Measurements from ENCODE around the gene LINGO4.
"Not testable (repeated sequence)": the region's sequence is repeated elsewhere in the genome, so short reads cannot be mapped to it uniquely, and the experiment has no call there.

The LINGO4 gene

GRCh38 chr1:151799179-151800022 is 5.8 kb downstream of the LINGO4 start:
- DNase-seq (ENCODE audit: insufficient read length): no peak
- FAIRE-seq: peak; percentile 24
- TF ChIP-seq POLR2AphosphoS5 (IDR thresholded peaks at IDR 0.05; ENCODE audit: low read depth, low read length) (no peak), TAF1 (IDR thresholded peaks at IDR 0.05; ENCODE audit: borderline replicate concordance, low read depth, low read length) (no peak), POLR2A (IDR thresholded peaks at IDR 0.05; ENCODE audit: low read depth, low read length) (no peak)

GRCh38 chr1:151798571-151798970 is 6.6 kb downstream of the LINGO4 start:
- FAIRE-seq: no peak
- TF ChIP-seq POLR2A (IDR thresholded peaks at IDR 0.05; ENCODE audit: low read depth, low read length) (no peak), TAF1 (IDR thresholded peaks at IDR 0.05; ENCODE audit: borderline replicate concordance, low read depth, low read length) (no peak), POLR2AphosphoS5 (IDR thresholded peaks at IDR 0.05; ENCODE audit: low read depth, low read length) (no peak)
- DNase-seq (ENCODE audit: insufficient read length): no peak

DNA sequence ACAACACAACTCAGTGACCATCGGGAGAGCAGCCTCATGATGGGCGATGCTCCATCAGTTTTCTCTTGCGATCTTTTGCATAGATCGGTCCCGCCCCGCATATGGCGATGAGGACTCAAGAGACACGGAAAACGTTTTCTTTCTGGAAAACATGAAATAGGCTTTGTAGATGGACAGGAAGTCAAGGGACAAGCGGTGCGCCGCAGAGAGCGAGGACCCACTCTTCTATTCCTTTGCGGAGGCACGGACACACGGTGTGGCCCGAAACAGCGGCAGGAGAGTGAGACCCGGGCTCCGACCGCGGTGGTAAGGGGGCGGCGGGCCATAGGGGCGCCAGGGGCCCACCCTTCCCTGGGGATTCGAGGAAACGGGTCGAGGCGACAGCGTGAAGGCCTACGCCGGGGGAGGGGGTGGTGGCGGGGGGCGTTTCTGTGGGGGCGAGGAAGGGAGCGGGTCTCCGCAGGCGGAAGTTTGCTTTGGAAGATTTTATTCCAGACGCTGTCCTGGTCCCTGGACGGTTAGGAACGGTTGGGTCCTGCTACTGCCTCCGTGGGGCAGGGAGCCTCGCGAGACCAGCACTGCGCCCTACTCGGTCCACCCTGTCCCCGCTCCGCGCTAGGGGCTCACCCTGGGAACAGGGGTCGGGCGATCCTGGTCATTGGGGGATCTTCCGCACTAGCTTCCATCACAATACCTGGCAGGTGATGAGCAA is 14.1 kb downstream of the LINGO4 start:
- DNase-seq (ENCODE audit: insufficient read length): no peak
- TF ChIP-seq POLR2AphosphoS5 (IDR thresholded peaks at IDR 0.05; ENCODE audit: low read depth, low read length) (no peak), TAF1 (IDR thresholded peaks at IDR 0.05; ENCODE audit: borderline replicate concordance, low read depth, low read length) (no peak), POLR2A (IDR thresholded peaks at IDR 0.05; ENCODE audit: low read depth, low read length) (no peak)
- FAIRE-seq: no peak

GRCh38 chr1:151790071-151790939 is 14.9 kb downstream of the LINGO4 start, which contains the start of gene TDRKH:
TSS of gene TDRKH (minus strand) at chr1:151790500. CDS start at chr1:151783022, 7,478 bp downstream.
- no peak for TF ChIP-seq POLR2AphosphoS5 (IDR thresholded peaks at IDR 0.05; ENCODE audit: low read depth, low read length)
- peak; percentile 58; the same call in 1 of the 2 replicates for TF ChIP-seq POLR2A (IDR thresholded peaks at IDR 0.05; ENCODE audit: low read depth, low read length)
- TF ChIP-seq TAF1 (IDR thresholded peaks at IDR 0.05; ENCODE audit: borderline replicate concordance, low read depth, low read length): peak; percentile 69

DNA sequence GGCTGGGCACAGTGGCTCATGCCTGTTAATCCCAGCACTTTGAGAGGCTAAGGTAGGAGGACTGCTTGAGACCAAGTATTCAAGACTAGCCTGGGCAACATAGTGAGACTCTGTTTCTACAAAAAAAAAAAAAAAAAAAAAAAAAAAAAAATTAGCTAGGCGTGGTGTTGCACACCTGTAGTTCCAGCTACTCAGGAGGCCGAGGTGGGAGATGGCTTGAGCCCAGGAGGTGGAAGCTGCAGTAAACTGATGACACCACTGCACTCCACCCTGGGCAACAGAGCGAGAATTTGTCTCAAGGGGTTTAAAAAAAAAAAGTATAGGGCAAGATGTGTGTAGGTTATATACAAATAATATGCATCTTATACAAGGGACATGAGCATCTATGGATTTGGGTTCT is 17.5 kb downstream of the LINGO4 start:
- FAIRE-seq: no peak
- TF ChIP-seq POLR2A (IDR thresholded peaks at IDR 0.05; ENCODE audit: low read depth, low read length): no peak
- no peak for TF ChIP-seq POLR2AphosphoS5 (IDR thresholded peaks at IDR 0.05; ENCODE audit: low read depth, low read length)
- no peak for TF ChIP-seq TAF1 (IDR thresholded peaks at IDR 0.05; ENCODE audit: borderline replicate concordance, low read depth, low read length)
- DNase-seq (ENCODE audit: insufficient read length): no peak

More at GRCh38 chr1:151790071-151790939, 14.9 kb downstream of the LINGO4 start, which contains the start of gene TDRKH:
- FAIRE-seq (peak; percentile 99), DNase-seq (ENCODE audit: insufficient read length) (peak; percentile 95)

DNA sequence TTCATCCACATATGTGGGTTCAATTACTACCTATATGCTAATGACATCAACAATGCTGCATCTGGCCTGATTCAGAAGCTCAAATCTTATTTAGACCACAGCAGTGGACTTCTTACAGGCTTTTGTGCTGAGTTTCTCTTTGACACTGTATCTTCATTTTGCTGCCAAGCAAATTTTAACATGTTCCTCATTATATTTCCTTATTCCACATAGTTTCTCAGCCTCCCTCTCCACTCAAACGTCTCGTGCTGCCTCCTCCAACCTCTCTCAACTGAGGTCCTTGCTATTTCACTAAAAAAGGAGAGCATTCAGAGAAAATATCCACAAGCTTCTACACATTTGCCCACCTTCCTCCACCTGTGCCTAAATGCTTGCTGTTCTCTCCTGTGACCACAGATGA is 21.4 kb downstream of the LINGO4 start:
- no peak for TF ChIP-seq POLR2AphosphoS5 (IDR thresholded peaks at IDR 0.05; ENCODE audit: low read depth, low read length)
- TF ChIP-seq TAF1 (IDR thresholded peaks at IDR 0.05; ENCODE audit: borderline replicate concordance, low read depth, low read length): no peak
- no peak for TF ChIP-seq POLR2A (IDR thresholded peaks at IDR 0.05; ENCODE audit: low read depth, low read length)
- FAIRE-seq: no peak
- DNase-seq (ENCODE audit: insufficient read length): no peak

- DNase-seq (ENCODE audit: insufficient read length): no peak
- FAIRE-seq: no peak
- TF ChIP-seq TAF1 (IDR thresholded peaks at IDR 0.05; ENCODE audit: borderline replicate concordance, low read depth, low read length) (no peak), POLR2AphosphoS5 (IDR thresholded peaks at IDR 0.05; ENCODE audit: low read depth, low read length) (no peak), POLR2A (IDR thresholded peaks at IDR 0.05; ENCODE audit: low read depth, low read length) (no peak)
Observed at GRCh38 chr1:151782741-151783140, 22.5 kb downstream of the LINGO4 start.

GRCh38 chr1:151782026-151782425 is 23.2 kb downstream of the LINGO4 start:
- not testable (repeated sequence) for DNase-seq (ENCODE audit: insufficient read length); FAIRE-seq

GRCh38 chr1:151780736-151781135 is 24.5 kb downstream of the LINGO4 start:
- not testable (repeated sequence) for DNase-seq (ENCODE audit: insufficient read length); FAIRE-seq

DNA sequence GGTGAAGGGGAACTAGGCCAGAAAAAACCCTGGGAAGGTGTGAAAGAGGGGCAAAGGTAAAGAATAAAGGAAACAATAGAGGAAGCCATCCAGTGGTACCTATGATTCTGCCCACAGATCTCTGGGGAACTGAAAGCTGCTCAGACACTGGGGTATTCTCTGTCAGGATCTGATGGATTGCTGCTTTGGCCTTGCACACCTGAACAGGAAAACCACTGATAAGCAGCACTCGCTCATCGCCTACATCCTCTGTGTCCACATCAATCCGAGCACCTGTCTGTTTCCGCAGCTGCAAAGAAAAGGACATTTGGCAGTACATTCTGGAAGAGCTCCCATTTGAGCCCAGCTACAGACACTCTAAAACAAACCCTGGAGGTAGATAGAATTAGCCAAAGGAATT is 25.4 kb downstream of the LINGO4 start:
- FAIRE-seq (peak; percentile 40), DNase-seq (ENCODE audit: insufficient read length) (no peak)
- TF ChIP-seq POLR2AphosphoS5 (IDR thresholded peaks at IDR 0.05; ENCODE audit: low read depth, low read length) (no peak), TAF1 (IDR thresholded peaks at IDR 0.05; ENCODE audit: borderline replicate concordance, low read depth, low read length) (no peak), POLR2A (IDR thresholded peaks at IDR 0.05; ENCODE audit: low read depth, low read length) (no peak)

- no peak for TF ChIP-seq POLR2A (IDR thresholded peaks at IDR 0.05; ENCODE audit: low read depth, low read length)
- TF ChIP-seq POLR2AphosphoS5 (IDR thresholded peaks at IDR 0.05; ENCODE audit: low read depth, low read length): no peak
- no peak for TF ChIP-seq TAF1 (IDR thresholded peaks at IDR 0.05; ENCODE audit: borderline replicate concordance, low read depth, low read length)
- FAIRE-seq (no peak), DNase-seq (ENCODE audit: insufficient read length) (no peak)
Observed at GRCh38 chr1:151777317-151777716, 27.9 kb downstream of the LINGO4 start.
